Measurements from ENCODE around the gene SETSIP.

GRCh38 chr1:92031281-92032110, 43.7 kb downstream of the SETSIP start:
- TF ChIP-seq, protein P1, sequence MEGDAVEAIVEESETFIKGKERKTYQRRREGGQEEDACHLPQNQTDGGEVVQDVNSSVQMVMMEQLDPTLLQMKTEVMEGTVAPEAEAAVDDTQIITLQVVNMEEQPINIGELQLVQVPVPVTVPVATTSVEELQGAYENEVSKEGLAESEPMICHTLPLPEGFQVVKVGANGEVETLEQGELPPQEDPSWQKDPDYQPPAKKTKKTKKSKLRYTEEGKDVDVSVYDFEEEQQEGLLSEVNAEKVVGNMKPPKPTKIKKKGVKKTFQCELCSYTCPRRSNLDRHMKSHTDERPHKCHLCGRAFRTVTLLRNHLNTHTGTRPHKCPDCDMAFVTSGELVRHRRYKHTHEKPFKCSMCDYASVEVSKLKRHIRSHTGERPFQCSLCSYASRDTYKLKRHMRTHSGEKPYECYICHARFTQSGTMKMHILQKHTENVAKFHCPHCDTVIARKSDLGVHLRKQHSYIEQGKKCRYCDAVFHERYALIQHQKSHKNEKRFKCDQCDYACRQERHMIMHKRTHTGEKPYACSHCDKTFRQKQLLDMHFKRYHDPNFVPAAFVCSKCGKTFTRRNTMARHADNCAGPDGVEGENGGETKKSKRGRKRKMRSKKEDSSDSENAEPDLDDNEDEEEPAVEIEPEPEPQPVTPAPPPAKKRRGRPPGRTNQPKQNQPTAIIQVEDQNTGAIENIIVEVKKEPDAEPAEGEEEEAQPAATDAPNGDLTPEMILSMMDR (IDR thresholded peaks at IDR 0.05): no peak
- no peak for TF ChIP-seq POLR2A (IDR thresholded peaks at IDR 0.05)
- no peak for TF ChIP-seq POLR2AphosphoS5 (IDR thresholded peaks at IDR 0.05)

All from stomach (tissue), 4 donors.